Endothelial cell of umbilical vein (primary cell): ENCODE data around the gene ZNF516.

Experiments
- CTCF ChIP-seq, 2 donors: IDR thresholded peaks; 1 replicate in 1 of 2; 2 replicates in 1 of 2; pipeline ENCODE4 v1.5.1; 2011; ENCODE audit warnings: low read length in 2 of 2, mild to moderate bottlenecking in 2 of 2, moderate library complexity in 2 of 2, control low read depth in 1 of 2, inconsistent platforms in 1 of 2, low read depth in 1 of 2; ENCODE audit not compliant: insufficient read depth in 1 of 2; ENCODE audit errors: extremely low read depth in 1 of 2
- EZH2 ChIP-seq: IDR thresholded peaks from 2 replicates; pipeline ENCODE4 v1.6.1; 2012; ENCODE audit warnings: borderline replicate concordance, low read depth, mild to moderate bottlenecking, moderate library complexity, low read length, inconsistent platforms; ENCODE audit not compliant: severe bottlenecking
- FOS ChIP-seq: IDR thresholded peaks from 2 replicates; pipeline ENCODE4 v1.6.1; 2011; ENCODE audit warnings: mild to moderate bottlenecking, low read length, moderate library complexity, borderline replicate concordance; ENCODE audit not compliant: insufficient read depth
- GATA2 ChIP-seq: IDR thresholded peaks from 2 replicates; pipeline ENCODE4 v1.7.0; 2011; ENCODE audit warnings: low read depth, mild to moderate bottlenecking, moderate library complexity, mixed read lengths, low read length; ENCODE audit not compliant: insufficient read length, insufficient read depth
- JUN ChIP-seq: IDR thresholded peaks from 2 replicates; pipeline ENCODE4 v1.6.1; 2011; ENCODE audit warnings: borderline replicate concordance, low read depth; ENCODE audit not compliant: insufficient read length, insufficient read depth
- MAX ChIP-seq: IDR thresholded peaks from 2 replicates; pipeline ENCODE4 v1.6.1; 2011; ENCODE audit not compliant: insufficient read depth, insufficient read length
- MYC ChIP-seq: IDR thresholded peaks from one replicate; pipeline ENCODE4 v1.6.1; 2011; ENCODE audit warnings: mild to moderate bottlenecking, low read depth, low read length
- POLR2A ChIP-seq: IDR thresholded peaks from 2 replicates; pipeline ENCODE4 v1.6.1; 2012; ENCODE audit warnings: low read depth, mild to moderate bottlenecking, control low read depth, low read length
- POLR2AphosphoS5 ChIP-seq: IDR thresholded peaks from 2 replicates; pipeline ENCODE4 v1.6.1; 2012; ENCODE audit warnings: low read depth, mild to moderate bottlenecking, control low read depth, low read length, moderate library complexity; ENCODE audit not compliant: insufficient read depth

GRCh38 chr18:76466410-76466991, 28.5 kb downstream of the ZNF516 start:
- TF ChIP-seq GATA2 (no peak), POLR2AphosphoS5 (no peak), POLR2A (no peak), EZH2 (no peak), CTCF (IDR thresholded peaks at IDR 0.05; ENCODE audit: extremely low read depth in 1 of 2, insufficient read depth in 1 of 2, low read depth in 1 of 2, low read length in 2 of 2) (no peak), MAX (no peak), JUN (no peak), MYC (no peak), FOS (no peak)
